Retinal pigment epithelial cell (primary cell): ENCODE measurements around the gene RPL36.
"Not testable (repeated sequence)": the region's sequence is repeated elsewhere in the genome, so short reads cannot be mapped to it uniquely, and the experiment has no call there.

ENCODE experiments used
- DNase-seq: peaks from one replicate; pipeline ENCODE4 v3.0.0-alpha.2; 2010; ENCODE audit warnings: low read depth
- H3K4me3 ChIP-seq: 2 replicates; pipeline ENCODE4 v1.5.1; 2011; ENCODE audit warnings: mild to moderate bottlenecking, low read length, control low read depth, moderate library complexity
- CTCF ChIP-seq: conservative IDR thresholded peaks from 2 replicates; pipeline ENCODE4 v1.5.1; 2011; ENCODE audit warnings: low read depth, low read length, control low read depth, inconsistent platforms

The RPL36 gene

GRCh38 chr19:5683177-5683886, 6.8 kb upstream of the RPL36 start:
- DNase-seq: no peak
- no peak overlapping the region for H3K4me3 ChIP-seq
- TF ChIP-seq CTCF: no peak

GRCh38 chr19:5684694-5685430, 5.2 kb upstream of the RPL36 start:
- TF ChIP-seq CTCF: no peak
- no peak for DNase-seq
- H3K4me3 ChIP-seq: no peak overlapping the region

- no peak for DNase-seq
- H3K4me3 ChIP-seq: peak overlapping the region; percentile 45
- TF ChIP-seq CTCF: no peak
These were observed 3.8 kb upstream of the RPL36 start for GRCh38 chr19:5686326-5686646.

- peak overlapping the region; percentile 45 for H3K4me3 ChIP-seq
- peak; percentile 60 for DNase-seq
- peak; percentile 82 for TF ChIP-seq CTCF
These were observed 3.3 kb upstream of the RPL36 start for GRCh38 chr19:5686647-5687359.

GRCh38 chr19:5687360-5688198, 2.5 kb upstream of the RPL36 start:
- H3K4me3 ChIP-seq: peak overlapping the region; percentile 14
- no peak for TF ChIP-seq CTCF
- no peak for DNase-seq

- not testable (repeated sequence) for DNase-seq, H3K4me3 ChIP-seq
These were observed 1.7 kb upstream of the RPL36 start for GRCh38 chr19:5688262-5688881.
